ENCODE results near the gene HK1. TPM values are rescaled to one million over a fixed set of nuclear protein-coding genes. Genes with fewer than 3 reads are reported as not detected.

The HK1 gene
- total and polyA plus RNA-seq, 2 of the 4 experiments (the other 2 are of a cell fraction): 53.7 to 90.5 TPM

DNA sequence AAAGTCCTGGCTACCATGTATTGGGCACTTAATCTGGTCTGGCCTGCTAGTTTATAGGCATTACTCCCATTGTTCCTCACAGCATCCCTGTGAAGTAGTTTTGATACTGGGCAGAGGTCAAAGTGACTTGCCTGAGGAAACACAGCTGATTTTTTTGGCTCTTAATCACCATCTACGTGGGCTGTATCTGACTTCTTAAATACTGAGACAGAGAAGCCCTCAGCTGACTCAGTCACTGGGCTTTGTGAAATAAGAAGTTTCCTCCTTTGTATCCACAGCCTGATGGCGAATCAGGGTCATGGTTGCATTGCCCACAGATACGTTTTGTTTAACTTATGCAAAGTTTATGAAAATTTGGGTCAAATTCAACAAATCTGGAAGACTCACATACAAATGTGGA, 125.2 kb downstream of the HK1 start:
- Histone ChIP-seq H3K9me3 (ENCODE audit: control insufficient read depth, insufficient read depth, low read length) (no peaks in the 10 kb centered on the region), H3K18ac (ENCODE audit: low read depth, low read length) (no peak overlapping the region), H3K9me1 (ENCODE audit: insufficient read depth, low read length) (peaks cover 24% of the 10 kb centered on the region), H2BK5ac (ENCODE audit: low read depth, low read length, poor library complexity, severe bottlenecking) (no peak overlapping the region), H4K5ac (ENCODE audit: low read depth, low read length) (no peak overlapping the region), H2AFZ (replicated peaks; ENCODE audit: low read length, poor library complexity) (no peak overlapping the region), H4K91ac (ENCODE audit: insufficient read depth, low read depth, low read length) (no peak overlapping the region), H3K79me1 (ENCODE audit: low read depth in 1 of 2, low read length in 2 of 2) (peaks cover 0 to 6% of the 10 kb centered on the region in 2 experiments; a peak in 1 of 4 replicates), H2BK15ac (ENCODE audit: low read depth, low read length) (no peak overlapping the region), H3K9ac (ENCODE audit: low read depth, low read length) (no peak overlapping the region), H3K27me3 (ENCODE audit: control insufficient read depth, insufficient read depth, low read length) (no peaks in the 10 kb centered on the region), H2BK120ac (ENCODE audit: low read depth, low read length) (no peak overlapping the region), H3K14ac (replicated peaks; ENCODE audit: low read depth, low read length) (no peak overlapping the region), H2BK20ac (ENCODE audit: low read depth, low read length) (no peak overlapping the region), H3K27ac (ENCODE audit: insufficient read depth, low read length) (no peak overlapping the region; the same call in 1 of the 2 replicates), H4K20me1 (ENCODE audit: insufficient read depth, low read length) (peaks cover 9% of the 10 kb centered on the region; the same call in 1 of the 2 replicates), H3K36me3 (ENCODE audit: control insufficient read depth, insufficient read depth, low read length) (peaks cover 19% of the 10 kb centered on the region), H3K4ac (ENCODE audit: low read depth, low read length) (no peak overlapping the region), H2AK5ac (ENCODE audit: low read depth, low read length) (no peak overlapping the region), H3K4me2 (ENCODE audit: low read depth, low read length) (no peak overlapping the region), H3K23ac (ENCODE audit: low read depth, low read length) (no peak overlapping the region), H4K8ac (ENCODE audit: low read depth in 2 of 2, low read length in 2 of 2) (no peak overlapping the region), H3K56ac (ENCODE audit: extremely low read depth, insufficient read depth, low read length) (no peak overlapping the region), H3K4me1 (ENCODE audit: control insufficient read depth, insufficient read depth, low read length) (peaks cover 17% of the 10 kb centered on the region), H2AK9ac (replicated peaks; ENCODE audit: low read depth, low read length, poor library complexity) (no peak overlapping the region), H3K4me3 (ENCODE audit: insufficient read depth, low read depth, low read length) (no peak overlapping the region)
- dilution Hi-C loops (cut with HindIII; ENCODE audit: low sequenced_read_pairs, unreplicated experiment) (no loop called here), intact Hi-C loops (cut with micrococcal nuclease) (no loop called here), in situ Hi-C loops (cut with MboI; ENCODE audit: low sequenced_read_pairs) (no loop called here)
- no TSS peak for BruUV-seq (replicated peaks)
- WGBS, 2 experiments (ENCODE audit: extremely low coverage in 2 of 2, insufficient read length in 1 of 2): no CpG with 5 or more reads among the region's 3 CpGs
- CTCF ChIA-PET: interaction anchor here (2.0 kb wide), 1 partner anchor 11 kb away, joined by 9 read pairs; no protein-coding TSS in a partner anchor
- DNase-seq (peak; percentile 96), ATAC-seq (ENCODE audit: low read depth) (peak; percentile 75)
- TF ChIP-seq ELK1 (IDR thresholded peaks at IDR 0.05; ENCODE audit: borderline replicate concordance, low read depth, low read length): no peak
- TF ChIP-seq USF2 (IDR thresholded peaks at IDR 0.05; ENCODE audit: low read depth, low read length): 0 out of 2 replicates have a peak, but pooled peaks have one; percentile 35
- TF ChIP-seq BHLHE40 (IDR thresholded peaks at IDR 0.05; ENCODE audit: low read depth, low read length): peak; percentile 34; the same call in 1 of the 2 replicates
- TF ChIP-seq NFE2L2 (IDR thresholded peaks at IDR 0.05; ENCODE audit: low read depth, low read length): no peak
- no peak for TF ChIP-seq CHD1 (IDR thresholded peaks at IDR 0.05; ENCODE audit: low read depth, low read length)
- no peak for TF ChIP-seq SMC3 (IDR thresholded peaks at IDR 0.05; ENCODE audit: low read depth, low read length)
- no peak for TF ChIP-seq CTCF (conservative IDR thresholded peaks at IDR 0.05; ENCODE audit: low read depth, low read length)
- no peak for TF ChIP-seq MAZ (IDR thresholded peaks at IDR 0.05; ENCODE audit: borderline replicate concordance, low read depth, low read length)
- no peak for TF ChIP-seq MAFK (IDR thresholded peaks at IDR 0.05; ENCODE audit: low read depth, low read length)
- peak; percentile 53; the same call in 1 of the 2 replicates for TF ChIP-seq CEBPB (IDR thresholded peaks at IDR 0.05; ENCODE audit: low read depth, low read length)
- POLR2A ChIA-PET (ENCODE audit: unreplicated experiment): no interaction called here
